Activated naive CD4-positive, alpha-beta T cell treated with anti-CD3 and anti-CD28 coated beads, Interleukin-2, amount 50 U/mL, for 16 hours (primary cell): ENCODE results near the gene CASQ2.

Experiments
- DNase-seq: peaks from one replicate; pipeline ENCODE4 v3.0.0-alpha.2; 2020

Gene CASQ2

DNA sequence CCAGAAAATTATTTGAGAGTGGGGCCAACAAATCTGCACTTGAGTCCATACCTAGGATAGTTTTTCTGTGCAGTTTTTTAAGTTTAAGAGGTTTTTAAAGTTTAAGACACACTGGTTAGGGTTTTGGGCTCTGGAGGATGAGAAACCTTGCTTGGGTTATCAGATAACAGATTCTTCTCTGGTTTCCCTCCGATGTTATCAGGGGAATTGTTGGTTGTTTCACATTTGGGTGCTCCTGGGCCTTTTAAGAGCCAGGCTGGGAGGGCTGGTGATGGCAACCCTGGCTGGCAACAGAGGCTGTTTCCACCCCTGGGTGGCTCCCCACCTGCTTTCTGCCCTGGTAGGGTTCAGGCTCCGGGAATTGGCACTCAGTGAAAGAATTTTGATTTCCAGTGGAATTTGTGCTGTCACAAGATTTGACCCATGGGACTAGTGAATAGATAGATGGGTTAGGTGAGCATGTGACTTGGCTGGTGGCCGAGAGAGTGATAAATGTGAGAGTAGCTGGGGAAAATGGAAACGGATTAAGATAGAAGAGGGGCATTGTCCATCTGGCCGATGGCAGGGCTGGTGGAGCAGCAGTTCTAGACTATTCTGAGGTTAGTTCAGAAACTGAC, 111.9 kb downstream of the CASQ2 start:
- DNase-seq, result no peak

GRCh38 chr1:115655916-115656315, 112.6 kb downstream of the CASQ2 start:
- no peak for DNase-seq

DNA sequence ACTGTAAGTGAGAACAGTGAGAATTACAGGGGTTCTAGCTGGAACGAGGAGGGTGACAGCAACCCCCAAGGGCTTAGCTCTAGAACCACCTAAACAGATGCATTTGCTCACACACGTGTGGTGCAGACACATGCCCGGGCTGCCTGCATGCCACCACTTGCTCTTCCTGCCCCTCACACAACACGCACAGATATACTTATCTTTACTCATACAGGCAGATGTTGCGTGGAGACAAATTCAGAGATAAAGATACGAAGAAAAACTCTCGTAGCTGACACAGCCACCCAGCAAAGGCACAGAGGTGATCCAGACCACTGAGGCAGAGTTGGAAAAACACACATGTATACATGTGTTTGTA, 113.2 kb downstream of the CASQ2 start:
- no peak for DNase-seq

GRCh38 chr1:115654663-115655305, 113.7 kb downstream of the CASQ2 start:
- no peak for DNase-seq

DNA sequence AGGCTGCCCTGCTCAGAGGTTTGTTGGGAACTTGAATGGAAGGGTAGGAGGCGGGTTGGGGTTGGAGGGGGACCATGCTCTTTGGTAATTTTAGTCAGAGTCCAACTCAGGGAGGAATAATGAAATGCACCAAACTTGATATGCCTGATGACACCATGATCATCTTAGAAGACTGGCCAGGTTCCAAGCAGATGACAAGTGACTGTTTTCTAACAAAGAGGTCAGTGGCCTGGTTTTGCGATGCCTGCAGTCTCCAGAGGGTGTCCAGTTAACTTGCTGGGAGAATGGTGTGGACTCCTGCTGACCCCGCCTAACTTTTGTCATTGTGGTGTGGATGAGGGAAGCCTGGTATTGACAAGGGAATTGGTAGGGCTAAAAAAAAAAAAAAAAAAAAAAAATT, 114.4 kb downstream of the CASQ2 start:
- DNase-seq, result no peak

DNA sequence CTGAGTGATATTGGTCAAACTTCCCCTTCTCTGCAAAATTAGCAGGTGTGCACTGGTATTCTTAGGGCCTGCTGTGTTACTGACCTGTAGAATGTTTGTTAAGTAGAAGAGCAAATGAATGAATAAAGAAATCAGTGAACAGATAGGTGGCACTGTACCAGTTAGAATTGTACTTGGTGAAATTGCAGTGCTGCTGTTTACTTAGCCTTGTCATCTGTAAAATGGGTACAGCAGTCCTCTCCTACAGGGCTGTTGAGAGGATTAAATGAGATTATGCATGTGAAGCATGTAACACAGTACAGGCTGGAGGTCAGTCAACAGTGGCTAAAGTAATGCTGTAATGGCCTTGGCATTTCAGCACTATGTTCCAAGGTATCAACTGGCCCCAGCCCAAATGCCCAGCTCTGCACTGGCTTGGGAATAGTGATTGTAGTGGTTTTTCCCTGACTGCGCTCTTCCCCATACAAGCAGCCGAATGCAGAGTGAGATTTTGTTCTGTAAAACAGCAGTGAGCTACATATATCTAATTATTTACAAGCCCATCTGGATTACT, 116.2 kb downstream of the CASQ2 start:
- no peak for DNase-seq

GRCh38 chr1:115651391-115651790, 117.1 kb downstream of the CASQ2 start:
- no peak for DNase-seq

- no peak for DNase-seq
These were observed 117.6 kb downstream of the CASQ2 start for GRCh38 chr1:115650961-115651360.
